Progenitor cell of endocrine pancreas (in vitro differentiated cells): ENCODE data around the gene THAP10. TPM values are rescaled to one million over a fixed set of nuclear protein-coding genes. Genes with fewer than 3 reads are reported as not detected.

ENCODE experiments used
- DNase-seq: peaks from one replicate; pipeline ENCODE4 v3.0.0; 2021; ENCODE audit warnings: low spot score; ENCODE audit not compliant: unreplicated experiment
- H3K27ac Mint-ChIP-seq: 2 replicates; pipeline ENCODE4 v1.8.0; 2021; ENCODE audit warnings: mild to moderate bottlenecking, moderate library complexity, mixed read lengths
- H3K27me3 Mint-ChIP-seq: 2 replicates; pipeline ENCODE4 v1.8.0; 2021; ENCODE audit warnings: mixed read lengths
- H3K36me3 Mint-ChIP-seq: 2 replicates; pipeline ENCODE4 v1.8.0; 2022; ENCODE audit warnings: mixed read lengths; ENCODE audit not compliant: insufficient read depth
- H3K4me1 Mint-ChIP-seq: 2 replicates; pipeline ENCODE4 v1.8.0; 2021; ENCODE audit warnings: low read depth, mixed read lengths
- H3K4me3 Mint-ChIP-seq: 2 replicates; pipeline ENCODE4 v1.8.0; 2021; ENCODE audit warnings: low read depth, mild to moderate bottlenecking, moderate library complexity, mixed read lengths
- H3K9me3 Mint-ChIP-seq: 2 replicates; pipeline ENCODE4 v1.8.0; 2021; ENCODE audit warnings: low read depth, mixed read lengths
- total RNA-seq: library from RNA; stranded (reverse); gene quantifications from 2 replicates; pipeline ENCODE4 v1.2.1, GENCODE V29; 2021
- TF ChIP-seq, protein P1 (sequence below): fragments of 200-600 bp; sonication (generic); IDR thresholded peaks from one replicate; pipeline ENCODE4 v1.5.0; 2021; ENCODE audit warnings: antibody characterized with exemption, mild to moderate bottlenecking; ENCODE audit not compliant: unreplicated experiment

THAP10 gene
- total RNA-seq, 1 donor from 2014 or later, result 4.5 TPM

DNA sequence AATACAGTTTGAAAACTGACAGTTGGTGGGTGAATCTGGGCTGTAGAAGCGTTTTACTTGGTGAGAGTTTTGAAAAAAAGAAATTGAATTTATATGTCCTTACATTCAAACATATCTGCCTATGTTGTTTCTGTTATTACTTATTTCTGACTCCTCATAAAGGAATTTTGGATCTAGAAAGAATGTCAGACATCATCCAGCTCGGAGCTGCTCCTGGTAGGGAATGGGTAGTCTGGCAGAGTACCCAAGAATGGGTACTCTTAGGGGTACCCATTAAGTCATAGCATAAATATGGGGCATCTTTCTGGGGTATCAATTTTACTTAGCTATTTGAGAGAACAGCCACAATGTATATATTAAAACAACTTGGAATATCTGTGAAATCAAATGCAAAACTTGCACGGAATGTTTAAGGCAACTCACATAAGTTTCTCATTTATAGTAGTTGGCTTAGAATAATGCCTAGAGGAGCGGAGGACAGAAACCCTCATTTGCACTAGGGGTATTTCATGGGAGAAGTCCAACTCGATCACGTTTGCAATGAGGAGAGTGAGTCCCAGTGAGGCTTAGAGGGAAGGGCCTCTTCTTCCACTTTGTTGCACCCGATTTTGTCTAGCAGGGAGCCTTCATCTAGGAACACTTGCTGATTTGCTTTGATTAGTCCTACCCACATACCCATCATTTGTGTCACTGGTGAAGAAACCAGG is 35.9 kb downstream of the THAP10 start:
- DNase-seq, result no peak
- Mint-ChIP-seq H3K27ac (no peak overlapping the region), H3K4me3 (no peak overlapping the region)

DNA sequence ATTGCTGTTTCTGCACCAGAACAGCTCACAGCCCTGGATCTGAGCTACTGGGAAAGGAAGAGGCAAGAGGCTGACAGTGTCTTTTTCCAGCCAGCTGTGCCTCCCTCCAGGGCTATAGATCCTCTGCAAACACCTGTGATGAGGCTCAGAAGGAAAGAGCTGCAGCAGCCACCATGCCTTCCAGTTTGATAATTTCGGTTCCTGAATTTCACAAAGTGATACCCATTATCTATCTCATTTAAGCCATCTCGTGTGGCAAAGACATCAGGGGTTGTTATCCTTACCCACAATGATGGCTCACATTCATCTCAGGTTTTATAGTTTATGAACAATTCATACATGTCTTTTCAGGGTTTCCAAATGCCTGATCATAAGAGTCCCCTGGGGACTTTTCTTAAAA is 36.5 kb downstream of the THAP10 start:
- DNase-seq, result no peak
- H3K27ac Mint-ChIP-seq, result no peak overlapping the region
- H3K27me3 Mint-ChIP-seq, result peaks cover 21% of the 10 kb centered on the region
- peaks cover 9% of the 10 kb centered on the region for H3K4me1 Mint-ChIP-seq
- no peaks in the 10 kb centered on the region for H3K9me3 Mint-ChIP-seq
- peaks cover 3% of the 10 kb centered on the region for H3K36me3 Mint-ChIP-seq
- TF ChIP-seq, protein P1, sequence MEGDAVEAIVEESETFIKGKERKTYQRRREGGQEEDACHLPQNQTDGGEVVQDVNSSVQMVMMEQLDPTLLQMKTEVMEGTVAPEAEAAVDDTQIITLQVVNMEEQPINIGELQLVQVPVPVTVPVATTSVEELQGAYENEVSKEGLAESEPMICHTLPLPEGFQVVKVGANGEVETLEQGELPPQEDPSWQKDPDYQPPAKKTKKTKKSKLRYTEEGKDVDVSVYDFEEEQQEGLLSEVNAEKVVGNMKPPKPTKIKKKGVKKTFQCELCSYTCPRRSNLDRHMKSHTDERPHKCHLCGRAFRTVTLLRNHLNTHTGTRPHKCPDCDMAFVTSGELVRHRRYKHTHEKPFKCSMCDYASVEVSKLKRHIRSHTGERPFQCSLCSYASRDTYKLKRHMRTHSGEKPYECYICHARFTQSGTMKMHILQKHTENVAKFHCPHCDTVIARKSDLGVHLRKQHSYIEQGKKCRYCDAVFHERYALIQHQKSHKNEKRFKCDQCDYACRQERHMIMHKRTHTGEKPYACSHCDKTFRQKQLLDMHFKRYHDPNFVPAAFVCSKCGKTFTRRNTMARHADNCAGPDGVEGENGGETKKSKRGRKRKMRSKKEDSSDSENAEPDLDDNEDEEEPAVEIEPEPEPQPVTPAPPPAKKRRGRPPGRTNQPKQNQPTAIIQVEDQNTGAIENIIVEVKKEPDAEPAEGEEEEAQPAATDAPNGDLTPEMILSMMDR, result no peak
- no peak overlapping the region for H3K4me3 Mint-ChIP-seq

More for the DNA sequence above, 35.9 kb downstream of the THAP10 start:
- Mint-ChIP-seq H3K4me1 (peaks cover 9% of the 10 kb centered on the region), H3K9me3 (no peaks in the 10 kb centered on the region), H3K27me3 (peaks cover 21% of the 10 kb centered on the region), H3K36me3 (no peaks in the 10 kb centered on the region)
- TF ChIP-seq, protein P1, result no peak

DNA sequence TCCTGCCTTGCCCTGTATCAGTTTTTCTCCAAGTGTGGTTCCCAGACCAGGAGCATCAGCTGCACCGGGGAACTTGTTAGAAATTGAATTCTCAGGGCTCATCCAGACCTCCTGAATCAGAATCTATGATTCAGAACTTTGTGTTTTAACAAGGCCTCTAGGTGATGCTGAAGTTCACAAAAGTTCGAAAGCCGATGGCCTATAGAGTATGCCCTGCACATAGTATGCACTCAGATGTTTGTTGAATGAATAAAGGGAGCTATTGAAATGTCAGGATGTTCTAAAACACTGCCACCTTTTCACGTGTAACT is 37.6 kb downstream of the THAP10 start:
- TF ChIP-seq, protein P1, result no peak
- no peak for DNase-seq
- H3K27ac Mint-ChIP-seq, result peak overlapping the region; percentile 95
- peak overlapping the region; percentile 92 for H3K4me3 Mint-ChIP-seq
- H3K4me1 Mint-ChIP-seq, result peaks cover 9% of the 10 kb centered on the region
- peaks cover 21% of the 10 kb centered on the region for H3K27me3 Mint-ChIP-seq
- no peaks in the 10 kb centered on the region for H3K9me3 Mint-ChIP-seq
- peaks cover 5% of the 10 kb centered on the region for H3K36me3 Mint-ChIP-seq

DNA sequence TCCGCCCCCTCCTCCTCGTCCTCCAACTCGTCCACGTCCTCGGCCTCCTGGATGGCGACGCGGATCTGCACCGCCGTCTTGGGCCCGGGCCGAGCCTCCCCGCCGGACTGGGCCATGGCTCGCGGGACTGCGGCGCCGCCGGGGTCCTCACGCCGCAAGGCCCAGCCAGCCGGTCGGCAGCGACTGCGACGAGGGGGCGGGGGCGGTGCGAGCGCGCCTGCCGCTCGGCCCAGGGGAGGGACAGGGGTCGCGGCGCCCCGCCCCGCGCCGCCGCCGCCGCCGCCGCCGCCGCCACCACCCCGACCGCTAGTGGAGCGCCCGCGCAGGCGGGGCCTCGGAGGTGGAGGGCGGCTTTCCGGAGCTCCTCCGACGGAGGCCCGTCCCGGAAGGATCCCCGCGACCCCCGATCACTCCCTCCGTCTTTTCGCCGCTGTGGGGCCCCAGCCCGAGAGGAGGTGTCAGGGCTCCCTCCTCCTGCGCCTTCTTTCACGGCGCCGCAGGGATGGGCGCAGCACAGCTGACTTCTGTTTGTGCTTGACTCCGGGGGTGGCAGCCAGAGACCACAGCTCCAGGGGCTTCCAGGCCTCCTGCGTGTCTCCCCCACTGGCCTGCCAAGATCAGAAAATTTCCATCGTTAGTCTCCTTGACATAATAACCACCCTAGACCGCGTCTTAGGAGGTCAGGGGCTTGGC is 38.1 kb downstream of the THAP10 start, which contains the start of gene LARP6:
TSS of gene LARP6 (minus strand) at position 185 of the 693 bp plus-strand sequence. CDS start at position 116, 69 bp downstream.
- H3K36me3 Mint-ChIP-seq, result peaks cover 5% of the 10 kb centered on the region
- TF ChIP-seq, protein P1, result no peak
- peaks cover 20% of the 10 kb centered on the region for H3K27me3 Mint-ChIP-seq
- no peaks in the 10 kb centered on the region for H3K9me3 Mint-ChIP-seq
- peaks cover 9% of the 10 kb centered on the region for H3K4me1 Mint-ChIP-seq
- peak within 1 kb of the TSS; percentile 95 for H3K27ac Mint-ChIP-seq
- peak; percentile 58 for DNase-seq
- peak within 1 kb of the TSS; percentile 92 for H3K4me3 Mint-ChIP-seq

DNA sequence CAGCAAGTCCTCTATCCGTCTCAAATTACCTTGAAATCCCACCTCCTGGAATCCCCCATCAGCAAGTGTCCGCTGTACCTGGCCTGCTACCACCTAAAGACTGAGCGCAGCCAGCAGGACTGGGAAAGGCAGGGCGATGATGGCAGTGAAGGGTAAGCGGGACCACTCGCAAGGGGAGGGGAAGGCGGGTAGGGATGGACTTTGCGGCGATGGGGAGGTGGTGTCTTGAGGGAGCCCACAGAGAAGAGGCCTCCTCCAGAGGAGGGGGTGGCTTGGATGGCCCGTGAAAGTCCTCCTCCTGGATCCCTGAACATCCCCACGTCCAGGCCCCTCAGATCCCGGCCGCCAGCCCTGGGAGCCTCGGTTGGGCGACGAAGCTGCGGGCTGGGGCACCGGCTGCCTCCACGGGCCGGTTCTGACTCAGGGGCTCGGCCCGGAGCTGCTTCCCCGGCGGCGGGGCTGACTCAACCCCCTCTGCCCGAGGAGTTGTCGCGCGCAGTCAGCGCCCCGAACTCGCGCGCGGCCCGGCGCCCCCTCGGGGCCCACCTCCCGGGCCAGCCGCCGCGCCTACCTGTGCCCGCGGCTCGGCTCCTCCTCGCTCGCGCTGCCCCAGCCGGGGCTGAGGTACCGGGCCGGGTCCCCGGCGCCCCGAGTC is 38.8 kb downstream of the THAP10 start:
- peak overlapping the region; percentile 85 for H3K4me3 Mint-ChIP-seq
- H3K27ac Mint-ChIP-seq, result peak overlapping the region; percentile 93
- peaks cover 17% of the 10 kb centered on the region for H3K27me3 Mint-ChIP-seq
- DNase-seq, result peak; percentile 39
- TF ChIP-seq, protein P1, result no peak
- peaks cover 9% of the 10 kb centered on the region for H3K4me1 Mint-ChIP-seq
- H3K36me3 Mint-ChIP-seq, result peaks cover 5% of the 10 kb centered on the region
- no peaks in the 10 kb centered on the region for H3K9me3 Mint-ChIP-seq
